ENCODE results near the gene SNRPA1.
"Not testable (repeated sequence)": the region's sequence is repeated elsewhere in the genome, so short reads cannot be mapped to it uniquely, and the experiment has no call there.

The SNRPA1 gene

GRCh38 chr15:101294731-101295606 lies at the start of gene SNRPA1:
SNRPA1 (minus strand) TSS chr15:101295248; CDS start chr15:101295178, 70 bp downstream.
- peak; percentile 96 for DNase-seq

- no peak for DNase-seq
Measured at GRCh38 chr15:101342056-101342455, 47.0 kb upstream of the SNRPA1 start.

GRCh38 chr15:101338502-101339057 lies 43.5 kb upstream of the SNRPA1 start:
- DNase-seq = peak; percentile 71

- DNase-seq = no peak
Measured at GRCh38 chr15:101337976-101338375, 42.9 kb upstream of the SNRPA1 start.

GRCh38 chr15:101333907-101334789 lies 39.1 kb upstream of the SNRPA1 start:
- not testable (repeated sequence) for DNase-seq

GRCh38 chr15:101332061-101332467 lies 37.0 kb upstream of the SNRPA1 start:
- no peak for DNase-seq

- no peak for DNase-seq
Measured at GRCh38 chr15:101329867-101330380, 34.9 kb upstream of the SNRPA1 start.

GRCh38 chr15:101329309-101329863 lies 34.3 kb upstream of the SNRPA1 start:
- DNase-seq = no peak

- no peak for DNase-seq
Measured at GRCh38 chr15:101328001-101328400, 33.0 kb upstream of the SNRPA1 start.

- no peak for DNase-seq
Measured at GRCh38 chr15:101327147-101327740, 32.2 kb upstream of the SNRPA1 start.

GRCh38 chr15:101326462-101327146 lies 31.6 kb upstream of the SNRPA1 start:
- DNase-seq = no peak

- DNase-seq = no peak
Measured at GRCh38 chr15:101326026-101326315, 30.9 kb upstream of the SNRPA1 start.

GRCh38 chr15:101325263-101326025 lies 30.4 kb upstream of the SNRPA1 start:
- no peak for DNase-seq

- DNase-seq = no peak
Measured at GRCh38 chr15:101324524-101325177, 29.6 kb upstream of the SNRPA1 start.

- DNase-seq = no peak
Measured at GRCh38 chr15:101323793-101324523, 28.9 kb upstream of the SNRPA1 start.

GRCh38 chr15:101322854-101323477 lies 27.9 kb upstream of the SNRPA1 start:
- DNase-seq = no peak

GRCh38 chr15:101322016-101322695 lies 27.1 kb upstream of the SNRPA1 start:
- DNase-seq = no peak

GRCh38 chr15:101320501-101321052 lies 25.5 kb upstream of the SNRPA1 start:
- DNase-seq = peak; percentile 90

Data from NCI-H82 (cell line).